Adrenal gland (tissue), 12 donors: ENCODE measurements around the gene ELAPOR1. TPM values are rescaled to one million over a fixed set of nuclear protein-coding genes. Genes with fewer than 3 reads are reported as not detected.
A peak's percentile ranks its signal among the peaks of the same experiment; 100 is the strongest.
"Not testable (repeated sequence)": the region's sequence is repeated elsewhere in the genome, so short reads cannot be mapped to it uniquely, and the experiment has no call there.

Source experiments
- DNase-seq, 7 donors: peaks; one replicate each; pipeline ENCODE4 v3.0.0-alpha.2; 2019 to 2020
- H3K27ac ChIP-seq, 5 donors: fragments of 200-600 bp; sonication (generic) in 4 of 5; 1 replicate in 3 of 5; 2 replicates in 2 of 5; pipeline versions ENCODE4 v1.5.1 to v1.8.0; 2016 to 2020; ENCODE audit warnings: mild to moderate bottlenecking in 1 of 5
- H3K27me3 ChIP-seq: fragments of 200-600 bp; 2 replicates; pipeline ENCODE4 v1.8.0; 2021
- H3K36me3 ChIP-seq, 2 donors: fragments of 200-600 bp; replicated peaks in 1 of 2; 1 replicate in 1 of 2; 2 replicates in 1 of 2; pipeline versions ENCODE4 v1.5.1 to v1.8.0; 2018 to 2022
- H3K4me1 ChIP-seq, 2 donors: fragments of 200-600 bp; replicated peaks in 1 of 2; 1 replicate in 1 of 2; 2 replicates in 1 of 2; pipeline versions ENCODE4 v1.5.1 to v1.8.0; 2018 to 2021
- H3K4me3 ChIP-seq, 4 donors: fragments of 200-600 bp; sonication (generic) in 3 of 4; one replicate each; pipeline ENCODE4 v1.5.1; 2016 to 2018
- H3K9me3 ChIP-seq, 3 donors: fragments of 200-600 bp; sonication (generic) in 1 of 3; replicated peaks in 1 of 3; 1 replicate in 2 of 3; 2 replicates in 1 of 3; pipeline versions ENCODE4 v1.5.1 to v1.8.0; 2016 to 2021
- CTCF ChIP-seq, 6 experiments: fragments of 450-650 bp in 4 of 6; fragments of 200-600 bp in 2 of 6; sonication (generic) in 1 of 6; IDR thresholded peaks; 1 replicate in 5 of 6; 2 replicates in 1 of 6; pipeline versions ENCODE4 v1.5.1 to v1.8.0; 2016 to 2021; ENCODE audit warnings: antibody characterized with exemption in 6 of 6, mild to moderate bottlenecking in 2 of 6, moderate library complexity in 1 of 6
- POLR2A ChIP-seq, 2 donors: fragments of 450-650 bp; IDR thresholded peaks; one replicate each; pipeline ENCODE4 v1.6.1; 2017; ENCODE audit warnings: antibody characterized with exemption in 2 of 2, mild to moderate bottlenecking in 2 of 2, moderate library complexity in 1 of 2
- WGBS, 4 donors: extraction: QIAGEN DNeasy Blood & Tissue Kit in 2 of 4; methylation state at CpG; one replicate each; pipeline versions ENCODE4 v1.1.5 to v1.1.7; 2013 to 2017; 5-methylcytosine and 5-hydroxymethylcytosine counted together
- intact Hi-C, 2 donors: fragments of 100-400 bp; cut with DNase I; formaldehyde crosslinking; loops; one replicate each; pipeline versions ENCODE4 v1.14.1 to v1.15.0; 2022 to 2023
- polyA plus RNA-seq, 3 donors: library from polyadenylated mRNA; stranded (reverse); fragments of 200-250 nt in 2 of 3; fragments of 350-450 nt in 1 of 3; fragmentation: Illumina TruSeq in 1 of 3; extraction: RNeasy Lipid Tissue Mini Kit (QIAGEN cat#74804) in 1 of 3; gene quantifications; one replicate each; pipeline ENCODE4 v1.2.3, GENCODE V29; 2013 to 2014
- total RNA-seq, 9 donors: library from RNA; depleted of rRNA in 4 of 9; stranded (reverse); fragments of >200 nt in 4 of 9; fragments of 120-200 nt in 1 of 9; fragmentation: NEBNext Ultra II Directional in 1 of 9; extraction: Animal tissue kit (Norgen Biotek cat#: 25700) in 1 of 9; gene quantifications; one replicate each; pipeline versions ENCODE4 v1.1.0 to v1.2.4, GENCODE V29; 2013 to 2023
- donor health status: healthy with polysubstance abuse.
- donor health status: Bipolar disorder and iron deficiency.
- donor health status: DM: yes; HTN: yes; CAD: no.
- donor health status: DM: no; HTN: no; CAD: no.
- donor health status: DM: no; HTN: no; CAD: no.
- donor health status: DM: yes; HTN: yes; CAD: no.

The ELAPOR1 gene
- total and polyA plus RNA-seq, 12 donors, result 0.09 to 11.2 (median 1.6) TPM

- Histone ChIP-seq H3K27ac (no peak overlapping the region), H3K9me3 (no peaks in the 10 kb centered on the region), H3K27me3 (no peaks in the 10 kb centered on the region), H3K4me3 (no peak overlapping the region), H3K4me1 (no peaks in the 10 kb centered on the region), H3K36me3 (no peaks in the 10 kb centered on the region)
- no peak for DNase-seq
- WGBS, 4 donors, result 82 to 88% (median 86%) methylated on average over 5 of the region's 5 CpGs
- intact Hi-C loops, result no loop called here
- no peak for TF ChIP-seq CTCF (IDR thresholded peaks at IDR 0.05)
- no peak for TF ChIP-seq POLR2A (IDR thresholded peaks at IDR 0.05)
These were observed 28.3 kb downstream of the ELAPOR1 start for GRCh38 chr1:109142260-109142659.

- DNase-seq, intact Hi-C loops, H3K27me3 ChIP-seq, H3K4me1 ChIP-seq, H3K27ac ChIP-seq, H3K36me3 ChIP-seq, H3K9me3 ChIP-seq, H3K4me3 ChIP-seq: not testable (repeated sequence)
- WGBS, 4 donors, result 88 to 95% (median 93%) methylated on average over 6 of the region's 6 CpGs
These were observed 28.8 kb downstream of the ELAPOR1 start for GRCh38 chr1:109142725-109143124.

- intact Hi-C loops, result no loop called here
- no peak for DNase-seq
- Histone ChIP-seq H3K9me3 (no peaks in the 10 kb centered on the region), H3K27ac (peak overlapping the region in 1 of 5 donors; percentile 57), H3K4me3 (no peak overlapping the region), H3K27me3 (no peaks in the 10 kb centered on the region), H3K36me3 (no peaks in the 10 kb centered on the region), H3K4me1 (peaks cover 9 to 19% of the 10 kb centered on the region in 2 donors)
- TF ChIP-seq CTCF (IDR thresholded peaks at IDR 0.05), result no peak
- TF ChIP-seq POLR2A (IDR thresholded peaks at IDR 0.05), result no peak
- WGBS, 4 donors, result 82 to 90% (median 83%) methylated on average over 10 of the region's 10 CpGs
These were observed 35.2 kb downstream of the ELAPOR1 start for GRCh38 chr1:109148987-109149561.

GRCh38 chr1:109149874-109150601 is 36.1 kb downstream of the ELAPOR1 start:
- Histone ChIP-seq H3K27me3 (no peaks in the 10 kb centered on the region), H3K9me3 (no peaks in the 10 kb centered on the region), H3K27ac (peak overlapping the region in 2 of 5 donors; percentile 6 to 57), H3K4me1 (peaks cover 9 to 19% of the 10 kb centered on the region in 2 donors), H3K36me3 (no peaks in the 10 kb centered on the region), H3K4me3 (no peak overlapping the region)
- intact Hi-C loops, result no loop called here
- TF ChIP-seq CTCF (IDR thresholded peaks at IDR 0.05) (no peak), POLR2A (IDR thresholded peaks at IDR 0.05) (no peak)
- peak; percentile 25 to 65 (median 52) for DNase-seq
- WGBS, 4 donors, result 65 to 68% (median 68%) methylated on average over 17 of the region's 17 CpGs
